Astrocyte (in vitro differentiated cells and primary cell): Measurements from ENCODE around the gene CERS5. TPM values are rescaled to one million over a fixed set of nuclear protein-coding genes. Genes with fewer than 3 reads are reported as not detected.
A peak's percentile ranks its signal among the peaks of the same experiment; 100 is the strongest.

Experiments
- DNase-seq: peaks from one replicate; pipeline ENCODE4 v3.0.0-alpha.2; 2010; ENCODE audit warnings: low read depth
- FAIRE-seq: peaks from 2 replicates; lab custom pipeline; 2011; peaks lifted over from hg19 to GRCh38; lab: Jason Lieb, UNC
- H2AFZ ChIP-seq: 2 replicates; pipeline ENCODE4 v1.6.0; 2012; ENCODE audit warnings: low read depth, low read length, inconsistent platforms
- H3K27ac ChIP-seq: 2 replicates; pipeline ENCODE4 v1.5.1; 2011; ENCODE audit warnings: low read depth, low read length, inconsistent platforms
- H3K27me3 ChIP-seq: 2 replicates; pipeline ENCODE4 v1.6.0; 2011; ENCODE audit warnings: low read length, inconsistent platforms; ENCODE audit not compliant: insufficient read depth
- H3K36me3 ChIP-seq: 2 replicates; pipeline ENCODE4 v1.5.1; 2011; ENCODE audit warnings: low read length, inconsistent platforms; ENCODE audit not compliant: insufficient read depth
- H3K4me1 ChIP-seq: 2 replicates; pipeline ENCODE4 v1.5.1; 2011; ENCODE audit warnings: low read length, inconsistent platforms; ENCODE audit not compliant: insufficient read depth
- H3K4me2 ChIP-seq: 2 replicates; pipeline ENCODE4 v1.6.0; 2012; ENCODE audit warnings: low read length, inconsistent platforms
- H3K4me3 ChIP-seq: 2 replicates; pipeline ENCODE4 v1.5.1; 2011; ENCODE audit warnings: low read depth, mild to moderate bottlenecking, low read length, inconsistent platforms; ENCODE audit not compliant: insufficient read depth
- H3K79me2 ChIP-seq: 2 replicates; pipeline ENCODE4 v1.6.0; 2012; ENCODE audit warnings: mild to moderate bottlenecking, low read length, inconsistent platforms; ENCODE audit not compliant: insufficient read depth
- H3K9ac ChIP-seq: 2 replicates; pipeline ENCODE4 v1.6.0; 2012; ENCODE audit warnings: mild to moderate bottlenecking, low read length, inconsistent platforms
- H3K9me3 ChIP-seq: 2 replicates; pipeline ENCODE4 v1.5.1; 2012; ENCODE audit warnings: low read depth, mild to moderate bottlenecking, low read length, inconsistent platforms; ENCODE audit not compliant: insufficient read depth
- H4K20me1 ChIP-seq: 2 replicates; pipeline ENCODE4 v1.6.0; 2012; ENCODE audit warnings: low read length, inconsistent platforms; ENCODE audit not compliant: insufficient read depth
- H3K27ac Mint-ChIP-seq: one replicate; pipeline ENCODE4 v1.8.0; 2021; ENCODE audit warnings: mild to moderate bottlenecking, mixed read lengths; ENCODE audit not compliant: unreplicated experiment
- H3K27me3 Mint-ChIP-seq: one replicate; pipeline ENCODE4 v1.8.0; 2021; ENCODE audit warnings: low read depth, mixed read lengths; ENCODE audit not compliant: unreplicated experiment
- H3K36me3 Mint-ChIP-seq: one replicate; pipeline ENCODE4 v1.8.0; 2021; ENCODE audit warnings: low read depth, mixed read lengths; ENCODE audit not compliant: unreplicated experiment
- H3K4me1 Mint-ChIP-seq: one replicate; pipeline ENCODE4 v1.8.0; 2021; ENCODE audit warnings: low read depth, mixed read lengths; ENCODE audit not compliant: unreplicated experiment
- H3K4me3 Mint-ChIP-seq: one replicate; pipeline ENCODE4 v1.8.0; 2021; ENCODE audit warnings: mild to moderate bottlenecking, moderate library complexity, mixed read lengths; ENCODE audit not compliant: unreplicated experiment
- H3K9me3 Mint-ChIP-seq: one replicate; pipeline ENCODE4 v1.8.0; 2021; ENCODE audit warnings: mild to moderate bottlenecking, mixed read lengths; ENCODE audit not compliant: unreplicated experiment
- CTCF ChIP-seq: IDR thresholded peaks from 2 replicates; pipeline ENCODE4 v1.5.1; 2011; ENCODE audit warnings: low read depth, mild to moderate bottlenecking, inconsistent platforms, low read length, moderate library complexity; ENCODE audit not compliant: insufficient read depth
- EZH2 ChIP-seq: IDR thresholded peaks from 2 replicates; pipeline ENCODE4 v1.6.1; 2012; ENCODE audit warnings: mild to moderate bottlenecking, low read length, inconsistent platforms; ENCODE audit not compliant: insufficient read depth
- total RNA-seq: library from RNA; stranded (reverse); gene quantifications from 2 replicates; pipeline ENCODE4 v1.2.1, GENCODE V29; 2021

Gene CERS5
- total RNA-seq, 1 donor from 2014 or later = 115 TPM

- H3K4me1 ChIP-seq = peaks cover 17% of the 10 kb centered on the region
- no peak overlapping the region for H3K4me3 ChIP-seq
- H3K36me3 ChIP-seq = peaks cover 37% of the 10 kb centered on the region
- Mint-ChIP-seq H3K27me3 (no peaks in the 10 kb centered on the region), H3K27ac (no peak overlapping the region), H3K9me3 (no peaks in the 10 kb centered on the region), H3K4me3 (no peak overlapping the region), H3K4me1 (peaks cover 20% of the 10 kb centered on the region), H3K36me3 (peaks cover 23% of the 10 kb centered on the region)
- H3K27ac ChIP-seq = no peak overlapping the region
- peaks cover 38% of the 10 kb centered on the region for H3K79me2 ChIP-seq
- H4K20me1 ChIP-seq = peaks cover 13% of the 10 kb centered on the region
- FAIRE-seq (no peak), DNase-seq (no peak)
- H3K9ac ChIP-seq = no peak overlapping the region
- TF ChIP-seq EZH2 = no peak
- no peak for TF ChIP-seq CTCF
- H3K4me2 ChIP-seq = no peak overlapping the region
- no peak overlapping the region for H2AFZ ChIP-seq
- no peaks in the 10 kb centered on the region for H3K27me3 ChIP-seq
- H3K9me3 ChIP-seq = no peaks in the 10 kb centered on the region
These were observed 14.5 kb upstream of the CERS5 start for GRCh38 chr12:50181691-50182090.

- Mint-ChIP-seq H3K9me3 (no peaks in the 10 kb centered on the region), H3K36me3 (peaks cover 12% of the 10 kb centered on the region), H3K4me3 (no peak overlapping the region), H3K27ac (no peak overlapping the region), H3K4me1 (no peaks in the 10 kb centered on the region), H3K27me3 (no peaks in the 10 kb centered on the region)
- no peaks in the 10 kb centered on the region for H3K9me3 ChIP-seq
- no peak for DNase-seq
- peaks cover 4% of the 10 kb centered on the region for H3K79me2 ChIP-seq
- no peaks in the 10 kb centered on the region for H3K4me1 ChIP-seq
- no peak overlapping the region for H3K9ac ChIP-seq
- no peak overlapping the region for H3K27ac ChIP-seq
- no peak overlapping the region for H3K4me2 ChIP-seq
- TF ChIP-seq CTCF (no peak), EZH2 (no peak)
- no peaks in the 10 kb centered on the region for H3K27me3 ChIP-seq
- H3K36me3 ChIP-seq = peaks cover 27% of the 10 kb centered on the region
- H4K20me1 ChIP-seq = peaks cover 6% of the 10 kb centered on the region
- no peak overlapping the region for H3K4me3 ChIP-seq
- no peak overlapping the region for H2AFZ ChIP-seq
- no peak for FAIRE-seq
These were observed 8.5 kb upstream of the CERS5 start for GRCh38 chr12:50175716-50176026.

GRCh38 chr12:50174971-50175715, 8.0 kb upstream of the CERS5 start:
- Histone ChIP-seq H3K36me3 (peaks cover 27% of the 10 kb centered on the region), H3K4me3 (no peak overlapping the region), H3K4me2 (no peak overlapping the region), H3K9me3 (no peaks in the 10 kb centered on the region), H3K4me1 (peaks cover 1% of the 10 kb centered on the region), H3K27ac (no peak overlapping the region), H3K9ac (no peak overlapping the region), H4K20me1 (peaks cover 6% of the 10 kb centered on the region), H3K27me3 (no peaks in the 10 kb centered on the region), H3K79me2 (no peaks in the 10 kb centered on the region), H2AFZ (no peak overlapping the region)
- TF ChIP-seq EZH2 (no peak), CTCF (peak; percentile 64)
- H3K9me3 Mint-ChIP-seq = peaks cover 3% of the 10 kb centered on the region
- DNase-seq = peak; percentile 61
- H3K4me3 Mint-ChIP-seq = no peak overlapping the region
- no peak overlapping the region for H3K27ac Mint-ChIP-seq
- peaks cover 2% of the 10 kb centered on the region for H3K4me1 Mint-ChIP-seq
- peaks cover 14% of the 10 kb centered on the region for H3K36me3 Mint-ChIP-seq
- H3K27me3 Mint-ChIP-seq = no peaks in the 10 kb centered on the region
- peak; percentile 77 for FAIRE-seq
